Measurements from ENCODE around the gene HLA-DMB. TPM values are rescaled to one million over a fixed set of nuclear protein-coding genes. Genes with fewer than 3 reads are reported as not detected.
A peak's percentile ranks its signal among the peaks of the same experiment; 100 is the strongest.
"Not testable (repeated sequence)": the region's sequence is repeated elsewhere in the genome, so short reads cannot be mapped to it uniquely, and the experiment has no call there.

The HLA-DMB gene
- total RNA-seq, 6 donors from 2014 or later = 35.6 to 233 (median 80.6) TPM

GRCh38 chr6:32946893-32947292, 6.1 kb upstream of the HLA-DMB start:
- Histone ChIP-seq H3K27me3 (no peaks in the 10 kb centered on the region), H3K4me3 (no peak overlapping the region), H3K4me1 (peaks cover 29 to 57% (median 36%) of the 10 kb centered on the region in 4 donors), H3K9me3 (no peaks in the 10 kb centered on the region), H3K36me3 (peaks cover 0 to 5% (median 0%) of the 10 kb centered on the region in 4 donors), H3K27ac (no peak overlapping the region)
- DNase-seq (no peak), ATAC-seq (ENCODE audit: low FRiP score in 2 of 2) (no peak)
- TF ChIP-seq POLR2A (IDR thresholded peaks at IDR 0.05) (no peak), CTCF (IDR thresholded peaks at IDR 0.05) (no peak), EP300 (IDR thresholded peaks at IDR 0.05) (no peak), POLR2AphosphoS5 (IDR thresholded peaks at IDR 0.05) (no peak)

- no peak for ATAC-seq (ENCODE audit: low FRiP score in 2 of 2)
- no peak for TF ChIP-seq EP300 (IDR thresholded peaks at IDR 0.05)
- no peak for TF ChIP-seq POLR2AphosphoS5 (IDR thresholded peaks at IDR 0.05)
- no peak for TF ChIP-seq POLR2A (IDR thresholded peaks at IDR 0.05)
- TF ChIP-seq CTCF (IDR thresholded peaks at IDR 0.05) = no peak
- Histone ChIP-seq H3K27me3 (no peaks in the 10 kb centered on the region), H3K27ac (peak overlapping the region in 3 of 4 donors; percentile 24 to 77 (median 34)), H3K36me3 (peaks cover 0 to 5% (median 0%) of the 10 kb centered on the region in 4 donors), H3K4me3 (no peak overlapping the region), H3K9me3 (no peaks in the 10 kb centered on the region), H3K4me1 (peaks cover 25 to 57% (median 34%) of the 10 kb centered on the region in 4 donors)
- no peak for DNase-seq
These were observed 5.1 kb upstream of the HLA-DMB start for GRCh38 chr6:32945953-32946352.

- ATAC-seq (ENCODE audit: low FRiP score in 2 of 2) (peak in 1 of 2 donors; percentile 6), DNase-seq (no peak)
- Histone ChIP-seq H3K36me3 (peaks cover 0 to 5% (median 0%) of the 10 kb centered on the region in 4 donors), H3K9me3 (no peaks in the 10 kb centered on the region), H3K4me3 (no peak overlapping the region), H3K27me3 (no peaks in the 10 kb centered on the region), H3K27ac (peak overlapping the region; percentile 67 to 83 (median 74)), H3K4me1 (peaks cover 30 to 57% (median 34%) of the 10 kb centered on the region in 4 donors)
- TF ChIP-seq POLR2A (IDR thresholded peaks at IDR 0.05) (peak in 1 of 4 donors; percentile 17), CTCF (IDR thresholded peaks at IDR 0.05) (no peak), EP300 (IDR thresholded peaks at IDR 0.05) (no peak), POLR2AphosphoS5 (IDR thresholded peaks at IDR 0.05) (peak in 1 of 2 donors; percentile 37)
- WGBS, 2 donors = 60 to 64% methylated on average over 9 of the region's 9 CpGs
These were observed 4.4 kb upstream of the HLA-DMB start for GRCh38 chr6:32945108-32945760.

- H3K9me3 ChIP-seq = no peaks in the 10 kb centered on the region
- peak in 1 of 2 donors; percentile 59 for DNase-seq
- peaks cover 0 to 5% (median 0%) of the 10 kb centered on the region in 4 donors for H3K36me3 ChIP-seq
- ATAC-seq (ENCODE audit: low FRiP score in 2 of 2) = peak; percentile 66 to 77
- TF ChIP-seq CTCF (IDR thresholded peaks at IDR 0.05) (no peak), POLR2AphosphoS5 (IDR thresholded peaks at IDR 0.05) (peak in 1 of 2 donors; percentile 55), POLR2A (IDR thresholded peaks at IDR 0.05) (peak in 2 of 4 donors; percentile 23 to 69)
- WGBS, 2 donors = 38 to 55% methylated on average over 4 of the region's 4 CpGs
- H3K4me3 ChIP-seq = peak overlapping the region in 2 of 4 donors; percentile 17 to 23
- peaks cover 27 to 64% (median 34%) of the 10 kb centered on the region in 4 donors for H3K4me1 ChIP-seq
- H3K27me3 ChIP-seq = no peaks in the 10 kb centered on the region
- H3K27ac ChIP-seq = peak overlapping the region; percentile 67 to 83 (median 74)
These were observed 3.2 kb upstream of the HLA-DMB start for GRCh38 chr6:32943864-32944649.

- Histone ChIP-seq H3K27ac (peak overlapping the region in 1 of 4 donors; percentile 67), H3K4me1 (peaks cover 27 to 56% (median 34%) of the 10 kb centered on the region in 4 donors)
- not testable (repeated sequence) for H3K27me3 ChIP-seq; H3K36me3 ChIP-seq; DNase-seq; H3K4me3 ChIP-seq; ATAC-seq (ENCODE audit: low FRiP score in 2 of 2); H3K9me3 ChIP-seq
- 72 to 85% methylated on average over 9 of the region's 9 CpGs for WGBS, 2 donors
These were observed 1.8 kb upstream of the HLA-DMB start for GRCh38 chr6:32942555-32943123.
